Measurements from ENCODE around the gene COX6B1. TPM values are rescaled to one million over a fixed set of nuclear protein-coding genes. Genes with fewer than 3 reads are reported as not detected.
"Not testable (repeated sequence)": the region's sequence is repeated elsewhere in the genome, so short reads cannot be mapped to it uniquely, and the experiment has no call there.

The COX6B1 gene
- total RNA-seq = 100 to 1,000 TPM; 208 to 672 (median 255) TPM
- 100 to 1,000 TPM; 640 to 837 (median 717) TPM for polyA plus RNA-seq
- long read RNA-seq, donor 1, transcript COX6B1-201 (4 exons, 667 nt) = major isoform, 308 of 365 reads
- long read RNA-seq, donor 1, partial matches to known transcripts = 50 of 365 reads
- long read RNA-seq, donor 1, other reads (novel, unspliced or antisense) = 5 of 365 reads
- long read RNA-seq, donor 2, transcript COX6B1-201 (4 exons, 667 nt) = major isoform, 279 of 310 reads
- long read RNA-seq, donor 2, partial matches to known transcripts = 26 of 310 reads
- long read RNA-seq, donor 2, other reads (novel, unspliced or antisense) = 5 of 310 reads

- WGBS, 5 donors = 0 to 1% (median 0%) methylated on average over 41 to 46 of the region's 46 CpGs
- Histone ChIP-seq H3K4me3 (peak within 1 kb of the TSS; percentile 64 to 84 (median 81)), H3K9me3 (no peaks in the 10 kb centered on the region), H3K36me3 (peaks cover 0 to 36% (median 24%) of the 10 kb centered on the region in 6 donors), H3K4me1 (peaks cover 10 to 75% (median 50%) of the 10 kb centered on the region in 6 donors), H3K27me3 (replicated peaks in 1 of 7) (no peaks in the 10 kb centered on the region), H3K27ac (peak within 1 kb of the TSS; percentile 56 to 93 (median 87))
- intact Hi-C loops (cut with DNase I; ENCODE audit: low total_unique reads) = no loop called here
- peak; percentile 97 for DNase-seq
- peak in 1 of 3 donors; percentile 53 for TF ChIP-seq POLR2A (IDR thresholded peaks at IDR 0.05)
- TF ChIP-seq POLR2AphosphoS5 (IDR thresholded peaks at IDR 0.05) = peak; percentile 83 to 94 (median 86)
- TF ChIP-seq CTCF (IDR thresholded peaks at IDR 0.05 in 8 of 11, conservative IDR thresholded peaks at IDR 0.05 in 3 of 11) = peak in 2 of 11 experiments; percentile 20 to 27
Observed at GRCh38 chr19:35648017-35648961, at the start of gene COX6B1. Gene COX6B1 (plus strand): TSS chr19:35648323. CDS start chr19:35651244, 2,921 bp downstream.

GRCh38 chr19:35601971-35602370, 46.2 kb upstream of the COX6B1 start:
- no peak for DNase-seq
- intact Hi-C loops (cut with DNase I; ENCODE audit: low total_unique reads) = no loop called here
- WGBS, 5 donors = 80 to 92% (median 89%) methylated on average over 3 of the region's 3 CpGs

GRCh38 chr19:35604436-35604835, 43.7 kb upstream of the COX6B1 start:
- H3K27me3 ChIP-seq (replicated peaks in 1 of 7); intact Hi-C loops (cut with DNase I; ENCODE audit: low total_unique reads); DNase-seq; H3K27ac ChIP-seq; H3K36me3 ChIP-seq; H3K4me3 ChIP-seq; H3K4me1 ChIP-seq: not testable (repeated sequence)
- peaks cover 0 to 23% (median 17%) of the 10 kb centered on the region in 8 donors for H3K9me3 ChIP-seq
- 81 to 93% (median 85%) methylated on average over 4 of the region's 4 CpGs for WGBS, 5 donors

More at GRCh38 chr19:35601971-35602370, 46.2 kb upstream of the COX6B1 start:
- peaks cover 0 to 5% (median 2%) of the 10 kb centered on the region in 8 donors for H3K9me3 ChIP-seq
- TF ChIP-seq POLR2AphosphoS5 (IDR thresholded peaks at IDR 0.05) (no peak), CTCF (IDR thresholded peaks at IDR 0.05 in 8 of 11, conservative IDR thresholded peaks at IDR 0.05 in 3 of 11) (no peak), POLR2A (IDR thresholded peaks at IDR 0.05) (no peak)
- no peak overlapping the region for H3K27ac ChIP-seq
- no peak overlapping the region for H3K4me3 ChIP-seq
- no peaks in the 10 kb centered on the region for H3K36me3 ChIP-seq
- no peaks in the 10 kb centered on the region for H3K4me1 ChIP-seq
- peaks cover 0 to 3% (median 0%) of the 10 kb centered on the region in 7 donors for H3K27me3 ChIP-seq (replicated peaks in 1 of 7)

- H3K27me3 ChIP-seq (replicated peaks in 1 of 7); H3K36me3 ChIP-seq; H3K27ac ChIP-seq; intact Hi-C loops (cut with DNase I; ENCODE audit: low total_unique reads); DNase-seq; H3K4me3 ChIP-seq: not testable (repeated sequence)
- WGBS, 5 donors = 87 to 93% (median 90%) methylated on average over 8 of the region's 8 CpGs
- H3K4me1 ChIP-seq = peaks cover 3 to 23% (median 16%) of the 10 kb centered on the region in 6 donors
- H3K9me3 ChIP-seq = peaks cover 0 to 23% (median 17%) of the 10 kb centered on the region in 8 donors
Observed at GRCh38 chr19:35607170-35607569, 41.0 kb upstream of the COX6B1 start.

Data from spleen (tissue), 13 donors.